ENCODE measurements around the gene MEPE.
A peak's percentile ranks its signal among the peaks of the same experiment; 100 is the strongest.

Gene MEPE

GRCh38 chr4:87868522-87868921 lies 35.8 kb downstream of the MEPE start:
- Histone ChIP-seq H2BK120ac (ENCODE audit: low read depth, low read length) (no peak overlapping the region), H2BK12ac (ENCODE audit: low read length in 2 of 2) (no peak overlapping the region), H3K14ac (ENCODE audit: low read length in 2 of 2) (no peak overlapping the region), H3K9me3 (ENCODE audit: control insufficient read depth, low read length) (no peaks in the 10 kb centered on the region), H3K27me3 (ENCODE audit: control insufficient read depth in 1 of 2, insufficient read depth in 1 of 2, low read length in 2 of 2) (peaks cover 0 to 5% of the 10 kb centered on the region in 2 experiments), H4K91ac (ENCODE audit: low read length) (no peak overlapping the region), H2BK5ac (ENCODE audit: low read depth, low read length, poor library complexity, severe bottlenecking) (no peak overlapping the region), H3K18ac (ENCODE audit: low read depth in 1 of 2, low read length in 2 of 2) (no peak overlapping the region), H3K4me1 (ENCODE audit: control insufficient read depth, insufficient read depth, low read depth, low read length) (peaks cover 1% of the 10 kb centered on the region), H3K4me3 (ENCODE audit: insufficient read depth in 1 of 2, low read depth in 1 of 2, low read length in 2 of 2) (no peak overlapping the region), H4K8ac (ENCODE audit: low read length) (no peak overlapping the region), H2BK15ac (ENCODE audit: low read depth, poor library complexity, severe bottlenecking) (no peak overlapping the region), H3K4me2 (ENCODE audit: low read length, poor library complexity, severe bottlenecking) (no peak overlapping the region), H2AK5ac (ENCODE audit: low read length, severe bottlenecking) (no peak overlapping the region), H3K4ac (ENCODE audit: low read depth in 1 of 2, low read length in 2 of 2) (no peak overlapping the region), H3K23ac (ENCODE audit: low read length in 2 of 2) (no peak overlapping the region), H3K9ac (ENCODE audit: low read length) (no peak overlapping the region), H2AFZ (ENCODE audit: low read depth, low read length) (no peak overlapping the region), H3K36me3 (ENCODE audit: control insufficient read depth in 1 of 2, insufficient read depth in 2 of 2, low read depth in 1 of 2, low read length in 2 of 2) (no peaks in the 10 kb centered on the region), H3K27ac (ENCODE audit: low read length, poor library complexity, severe bottlenecking) (no peak overlapping the region), H3K79me1 (replicated peaks; ENCODE audit: low read length, poor library complexity, severe bottlenecking) (no peaks in the 10 kb centered on the region)
- WGBS, result 48% methylated on average over 1 of the region's 1 CpG
- no peak for DNase-seq

DNA sequence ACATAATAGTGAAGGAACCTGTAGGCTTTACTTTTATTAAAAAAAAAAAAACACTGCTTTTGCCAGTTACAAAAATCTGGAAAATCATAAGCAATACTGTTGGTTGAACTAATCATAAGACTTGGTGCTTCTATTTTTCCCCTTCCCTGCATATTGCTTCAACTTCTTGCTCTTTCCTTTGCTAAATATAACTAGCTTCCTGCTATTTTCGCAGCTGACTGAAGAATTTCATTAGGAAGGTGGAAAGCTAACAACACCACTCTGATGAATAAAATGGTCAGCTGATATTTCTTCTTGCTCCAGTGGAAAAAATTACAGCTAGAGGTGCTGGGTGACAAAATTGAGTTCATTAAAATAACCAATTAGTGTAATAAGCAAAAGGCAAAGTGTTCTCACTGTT lies 39.3 kb downstream of the MEPE start:
- H3K4me1 ChIP-seq (ENCODE audit: control insufficient read depth, insufficient read depth, low read depth, low read length), result peaks cover under 1% of the 10 kb centered on the region
- H4K91ac ChIP-seq (ENCODE audit: low read length), result no peak overlapping the region
- H3K23ac ChIP-seq (ENCODE audit: low read length in 2 of 2), result no peak overlapping the region
- no peak overlapping the region for H3K14ac ChIP-seq (ENCODE audit: low read length in 2 of 2)
- peak overlapping the region; percentile 17 for H3K27ac ChIP-seq (ENCODE audit: low read length, poor library complexity, severe bottlenecking)
- no peak overlapping the region for H2BK5ac ChIP-seq (ENCODE audit: low read depth, low read length, poor library complexity, severe bottlenecking)
- H2BK15ac ChIP-seq (ENCODE audit: low read depth, poor library complexity, severe bottlenecking), result no peak overlapping the region
- no peak overlapping the region for H3K4ac ChIP-seq (ENCODE audit: low read depth in 1 of 2, low read length in 2 of 2)
- no peak overlapping the region for H3K4me2 ChIP-seq (ENCODE audit: low read length, poor library complexity, severe bottlenecking)
- no peak for DNase-seq
- H3K36me3 ChIP-seq (ENCODE audit: control insufficient read depth in 1 of 2, insufficient read depth in 2 of 2, low read depth in 1 of 2, low read length in 2 of 2), result no peaks in the 10 kb centered on the region
- H2BK120ac ChIP-seq (ENCODE audit: low read depth, low read length), result no peak overlapping the region
- no peak overlapping the region for H2AK5ac ChIP-seq (ENCODE audit: low read length, severe bottlenecking)
- no peak overlapping the region for H3K18ac ChIP-seq (ENCODE audit: low read depth in 1 of 2, low read length in 2 of 2)
- H3K79me1 ChIP-seq (replicated peaks; ENCODE audit: low read length, poor library complexity, severe bottlenecking), result no peaks in the 10 kb centered on the region
- no peak overlapping the region for H3K9ac ChIP-seq (ENCODE audit: low read length)
- no peak overlapping the region for H2BK12ac ChIP-seq (ENCODE audit: low read length in 2 of 2)
- no peak overlapping the region for H4K8ac ChIP-seq (ENCODE audit: low read length)
- no peaks in the 10 kb centered on the region for H3K9me3 ChIP-seq (ENCODE audit: control insufficient read depth, low read length)
- no CpG with 5 or more reads among the region's 1 CpG for WGBS
- no peak overlapping the region for H3K4me3 ChIP-seq (ENCODE audit: insufficient read depth in 1 of 2, low read depth in 1 of 2, low read length in 2 of 2)
- H3K27me3 ChIP-seq (ENCODE audit: control insufficient read depth in 1 of 2, insufficient read depth in 1 of 2, low read length in 2 of 2), result peaks cover 0 to 5% of the 10 kb centered on the region in 2 experiments
- no peak overlapping the region for H2AFZ ChIP-seq (ENCODE audit: low read depth, low read length)

GRCh38 chr4:87875191-87875590 lies 42.4 kb downstream of the MEPE start:
- H3K4me1 ChIP-seq (ENCODE audit: control insufficient read depth, insufficient read depth, low read depth, low read length), result peaks cover 3% of the 10 kb centered on the region
- no peak overlapping the region for H2BK5ac ChIP-seq (ENCODE audit: low read depth, low read length, poor library complexity, severe bottlenecking)
- no peak overlapping the region for H2AFZ ChIP-seq (ENCODE audit: low read depth, low read length)
- no peaks in the 10 kb centered on the region for H3K79me1 ChIP-seq (replicated peaks; ENCODE audit: low read length, poor library complexity, severe bottlenecking)
- H3K23ac ChIP-seq (ENCODE audit: low read length in 2 of 2), result no peak overlapping the region
- H3K9ac ChIP-seq (ENCODE audit: low read length), result no peak overlapping the region
- H2AK5ac ChIP-seq (ENCODE audit: low read length, severe bottlenecking), result no peak overlapping the region
- no peak overlapping the region for H4K8ac ChIP-seq (ENCODE audit: low read length)
- no peak overlapping the region for H3K4me2 ChIP-seq (ENCODE audit: low read length, poor library complexity, severe bottlenecking)
- no peak overlapping the region for H3K27ac ChIP-seq (ENCODE audit: low read length, poor library complexity, severe bottlenecking)
- no peak overlapping the region for H2BK120ac ChIP-seq (ENCODE audit: low read depth, low read length)
- H3K14ac ChIP-seq (ENCODE audit: low read length in 2 of 2), result no peak overlapping the region
- H3K4ac ChIP-seq (ENCODE audit: low read depth in 1 of 2, low read length in 2 of 2), result no peak overlapping the region
- H2BK15ac ChIP-seq (ENCODE audit: low read depth, poor library complexity, severe bottlenecking), result no peak overlapping the region
- no peak overlapping the region for H4K91ac ChIP-seq (ENCODE audit: low read length)
- no peak overlapping the region for H2BK12ac ChIP-seq (ENCODE audit: low read length in 2 of 2)
- DNase-seq, result no peak
- H3K27me3 ChIP-seq (ENCODE audit: control insufficient read depth in 1 of 2, insufficient read depth in 1 of 2, low read length in 2 of 2), result peaks cover 0 to 5% of the 10 kb centered on the region in 2 experiments
- no peaks in the 10 kb centered on the region for H3K36me3 ChIP-seq (ENCODE audit: control insufficient read depth in 1 of 2, insufficient read depth in 2 of 2, low read depth in 1 of 2, low read length in 2 of 2)
- 72% methylated on average over 2 of the region's 2 CpGs for WGBS
- no peaks in the 10 kb centered on the region for H3K9me3 ChIP-seq (ENCODE audit: control insufficient read depth, low read length)
- no peak overlapping the region for H3K4me3 ChIP-seq (ENCODE audit: insufficient read depth in 1 of 2, low read depth in 1 of 2, low read length in 2 of 2)
- no peak overlapping the region for H3K18ac ChIP-seq (ENCODE audit: low read depth in 1 of 2, low read length in 2 of 2)

- Histone ChIP-seq H3K4ac (ENCODE audit: low read depth in 1 of 2, low read length in 2 of 2) (no peak overlapping the region), H3K4me1 (ENCODE audit: control insufficient read depth, insufficient read depth, low read depth, low read length) (peaks cover 3% of the 10 kb centered on the region), H3K27me3 (ENCODE audit: control insufficient read depth in 1 of 2, insufficient read depth in 1 of 2, low read length in 2 of 2) (no peaks in the 10 kb centered on the region), H2BK120ac (ENCODE audit: low read depth, low read length) (no peak overlapping the region), H3K23ac (ENCODE audit: low read length in 2 of 2) (no peak overlapping the region), H2BK12ac (ENCODE audit: low read length in 2 of 2) (no peak overlapping the region), H3K4me3 (ENCODE audit: insufficient read depth in 1 of 2, low read depth in 1 of 2, low read length in 2 of 2) (no peak overlapping the region), H2BK5ac (ENCODE audit: low read depth, low read length, poor library complexity, severe bottlenecking) (no peak overlapping the region), H3K9ac (ENCODE audit: low read length) (no peak overlapping the region), H2AK5ac (ENCODE audit: low read length, severe bottlenecking) (no peak overlapping the region), H3K4me2 (ENCODE audit: low read length, poor library complexity, severe bottlenecking) (no peak overlapping the region), H2AFZ (ENCODE audit: low read depth, low read length) (no peak overlapping the region), H3K18ac (ENCODE audit: low read depth in 1 of 2, low read length in 2 of 2) (no peak overlapping the region), H4K8ac (ENCODE audit: low read length) (no peak overlapping the region), H3K27ac (ENCODE audit: low read length, poor library complexity, severe bottlenecking) (no peak overlapping the region), H4K91ac (ENCODE audit: low read length) (no peak overlapping the region), H3K36me3 (ENCODE audit: control insufficient read depth in 1 of 2, insufficient read depth in 2 of 2, low read depth in 1 of 2, low read length in 2 of 2) (no peaks in the 10 kb centered on the region), H3K9me3 (ENCODE audit: control insufficient read depth, low read length) (no peaks in the 10 kb centered on the region), H3K79me1 (replicated peaks; ENCODE audit: low read length, poor library complexity, severe bottlenecking) (no peaks in the 10 kb centered on the region), H2BK15ac (ENCODE audit: low read depth, poor library complexity, severe bottlenecking) (no peak overlapping the region), H3K14ac (ENCODE audit: low read length in 2 of 2) (no peak overlapping the region)
- DNase-seq, result no peak
- 67% methylated on average over 1 of the region's 1 CpG for WGBS
These were observed 47.3 kb downstream of the MEPE start for GRCh38 chr4:87880106-87880505.
